Measurements from ENCODE around the gene HAPSTR1.

DNA sequence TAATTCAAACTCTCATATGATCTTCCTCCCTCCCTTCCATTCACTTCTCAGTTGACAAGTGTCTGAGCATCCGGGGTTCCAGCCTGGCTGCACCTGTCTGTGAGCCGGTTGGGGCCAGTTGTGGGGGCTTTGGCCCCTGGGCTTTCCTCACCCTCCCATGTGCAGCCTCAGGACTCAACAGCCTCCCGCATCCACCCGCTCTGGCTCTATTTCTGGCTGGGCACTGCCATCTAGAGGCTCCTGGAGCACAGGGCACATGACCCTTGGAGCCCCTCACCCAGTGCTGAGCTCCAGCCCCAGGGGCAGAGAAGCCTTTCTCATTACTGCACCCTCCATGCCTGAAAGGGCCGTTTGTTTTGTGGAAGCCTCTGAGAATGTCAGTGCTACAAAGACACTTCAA lies 43.3 kb downstream of the HAPSTR1 start:
- TF ChIP-seq, protein P1, sequence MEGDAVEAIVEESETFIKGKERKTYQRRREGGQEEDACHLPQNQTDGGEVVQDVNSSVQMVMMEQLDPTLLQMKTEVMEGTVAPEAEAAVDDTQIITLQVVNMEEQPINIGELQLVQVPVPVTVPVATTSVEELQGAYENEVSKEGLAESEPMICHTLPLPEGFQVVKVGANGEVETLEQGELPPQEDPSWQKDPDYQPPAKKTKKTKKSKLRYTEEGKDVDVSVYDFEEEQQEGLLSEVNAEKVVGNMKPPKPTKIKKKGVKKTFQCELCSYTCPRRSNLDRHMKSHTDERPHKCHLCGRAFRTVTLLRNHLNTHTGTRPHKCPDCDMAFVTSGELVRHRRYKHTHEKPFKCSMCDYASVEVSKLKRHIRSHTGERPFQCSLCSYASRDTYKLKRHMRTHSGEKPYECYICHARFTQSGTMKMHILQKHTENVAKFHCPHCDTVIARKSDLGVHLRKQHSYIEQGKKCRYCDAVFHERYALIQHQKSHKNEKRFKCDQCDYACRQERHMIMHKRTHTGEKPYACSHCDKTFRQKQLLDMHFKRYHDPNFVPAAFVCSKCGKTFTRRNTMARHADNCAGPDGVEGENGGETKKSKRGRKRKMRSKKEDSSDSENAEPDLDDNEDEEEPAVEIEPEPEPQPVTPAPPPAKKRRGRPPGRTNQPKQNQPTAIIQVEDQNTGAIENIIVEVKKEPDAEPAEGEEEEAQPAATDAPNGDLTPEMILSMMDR (conservative IDR thresholded peaks at IDR 0.05; ENCODE audit: low read length) = peak; percentile 68
- no peak for TF ChIP-seq EZH2phosphoT487 (IDR thresholded peaks at IDR 0.05; ENCODE audit: borderline replicate concordance)

Data from Loucy (cell line).